AG09319 (cell line): ENCODE measurements around the gene PPOX.
A peak's percentile ranks its signal among the peaks of the same experiment; 100 is the strongest.

ENCODE experiments used
- DNase-seq: peaks from one replicate; pipeline ENCODE4 v3.0.0-alpha.2; 2010; ENCODE audit warnings: low read depth; ENCODE audit errors: extremely low read depth
- TF ChIP-seq, protein P1 (sequence below): IDR thresholded peaks from 2 replicates; pipeline ENCODE4 v1.5.1; 2011; ENCODE audit warnings: low read depth, mild to moderate bottlenecking, inconsistent platforms, low read length, moderate library complexity

The PPOX gene

DNA sequence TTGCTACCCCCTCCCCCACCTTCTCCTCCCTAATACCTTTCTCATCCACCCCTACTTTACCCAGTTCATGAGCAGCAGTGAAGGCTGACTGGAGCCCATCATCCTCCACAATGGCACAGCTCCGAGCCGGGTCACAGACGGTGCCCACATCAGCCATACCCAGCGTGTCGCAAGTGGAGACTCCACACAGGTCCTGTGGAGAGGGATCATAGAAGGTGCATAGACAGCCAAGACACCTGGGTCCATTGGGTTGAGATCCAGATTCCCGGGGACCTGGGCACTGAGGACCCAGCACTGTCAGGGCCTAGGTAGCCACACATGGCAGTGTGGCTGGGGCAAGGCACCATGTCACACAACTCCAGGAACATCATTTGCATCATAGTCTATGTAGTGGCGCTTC, 29.9 kb downstream of the PPOX start:
- TF ChIP-seq, protein P1, sequence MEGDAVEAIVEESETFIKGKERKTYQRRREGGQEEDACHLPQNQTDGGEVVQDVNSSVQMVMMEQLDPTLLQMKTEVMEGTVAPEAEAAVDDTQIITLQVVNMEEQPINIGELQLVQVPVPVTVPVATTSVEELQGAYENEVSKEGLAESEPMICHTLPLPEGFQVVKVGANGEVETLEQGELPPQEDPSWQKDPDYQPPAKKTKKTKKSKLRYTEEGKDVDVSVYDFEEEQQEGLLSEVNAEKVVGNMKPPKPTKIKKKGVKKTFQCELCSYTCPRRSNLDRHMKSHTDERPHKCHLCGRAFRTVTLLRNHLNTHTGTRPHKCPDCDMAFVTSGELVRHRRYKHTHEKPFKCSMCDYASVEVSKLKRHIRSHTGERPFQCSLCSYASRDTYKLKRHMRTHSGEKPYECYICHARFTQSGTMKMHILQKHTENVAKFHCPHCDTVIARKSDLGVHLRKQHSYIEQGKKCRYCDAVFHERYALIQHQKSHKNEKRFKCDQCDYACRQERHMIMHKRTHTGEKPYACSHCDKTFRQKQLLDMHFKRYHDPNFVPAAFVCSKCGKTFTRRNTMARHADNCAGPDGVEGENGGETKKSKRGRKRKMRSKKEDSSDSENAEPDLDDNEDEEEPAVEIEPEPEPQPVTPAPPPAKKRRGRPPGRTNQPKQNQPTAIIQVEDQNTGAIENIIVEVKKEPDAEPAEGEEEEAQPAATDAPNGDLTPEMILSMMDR, result no peak
- DNase-seq, result no peak

DNA sequence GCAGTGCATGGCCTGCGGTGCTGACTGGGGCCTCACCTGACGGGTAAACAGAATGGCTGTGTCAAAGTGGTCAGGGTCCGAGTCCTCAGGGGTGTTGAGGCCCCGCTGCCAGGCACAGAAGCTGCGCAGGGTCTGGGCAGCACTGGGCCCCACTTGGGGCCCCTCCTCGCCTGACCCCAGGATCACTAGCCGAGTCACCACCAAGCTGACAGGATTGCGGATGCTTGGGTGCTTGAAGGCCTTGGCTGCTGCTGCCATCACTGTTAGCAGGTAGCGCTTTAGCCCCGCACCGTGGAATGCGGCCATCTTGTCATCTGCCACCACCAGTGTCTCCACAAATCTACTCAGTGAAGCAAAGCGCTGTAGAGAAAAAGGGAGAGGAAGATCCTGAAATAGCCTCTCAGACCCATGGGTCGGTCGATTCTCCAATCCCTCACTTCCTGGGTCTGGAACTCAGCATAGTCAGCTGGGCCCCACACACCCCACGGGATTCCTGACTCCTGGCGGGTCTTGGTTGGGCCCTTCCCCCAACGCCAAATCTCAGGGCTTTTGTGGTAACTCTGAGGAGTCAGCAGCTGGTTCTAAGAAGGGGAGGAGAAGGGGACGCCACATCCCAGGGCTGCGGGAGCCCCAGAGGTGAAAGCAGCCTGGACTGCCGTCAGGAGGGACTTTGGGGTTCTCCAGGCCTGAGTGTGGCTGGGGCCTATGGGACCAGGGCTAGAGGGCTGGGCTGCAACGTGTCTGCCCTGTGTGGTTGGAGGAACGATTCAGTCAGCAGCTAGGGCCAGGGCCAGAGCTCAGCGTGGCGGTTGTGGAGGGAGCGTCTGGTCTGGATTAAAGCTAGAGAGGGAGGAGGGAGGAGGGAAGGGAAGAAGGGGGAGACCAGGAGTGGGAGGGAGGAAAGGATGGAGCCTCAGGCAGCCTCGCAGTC, 30.6 kb downstream of the PPOX start:
- TF ChIP-seq, protein P1, result no peak
- DNase-seq, result peak; percentile 78

DNA sequence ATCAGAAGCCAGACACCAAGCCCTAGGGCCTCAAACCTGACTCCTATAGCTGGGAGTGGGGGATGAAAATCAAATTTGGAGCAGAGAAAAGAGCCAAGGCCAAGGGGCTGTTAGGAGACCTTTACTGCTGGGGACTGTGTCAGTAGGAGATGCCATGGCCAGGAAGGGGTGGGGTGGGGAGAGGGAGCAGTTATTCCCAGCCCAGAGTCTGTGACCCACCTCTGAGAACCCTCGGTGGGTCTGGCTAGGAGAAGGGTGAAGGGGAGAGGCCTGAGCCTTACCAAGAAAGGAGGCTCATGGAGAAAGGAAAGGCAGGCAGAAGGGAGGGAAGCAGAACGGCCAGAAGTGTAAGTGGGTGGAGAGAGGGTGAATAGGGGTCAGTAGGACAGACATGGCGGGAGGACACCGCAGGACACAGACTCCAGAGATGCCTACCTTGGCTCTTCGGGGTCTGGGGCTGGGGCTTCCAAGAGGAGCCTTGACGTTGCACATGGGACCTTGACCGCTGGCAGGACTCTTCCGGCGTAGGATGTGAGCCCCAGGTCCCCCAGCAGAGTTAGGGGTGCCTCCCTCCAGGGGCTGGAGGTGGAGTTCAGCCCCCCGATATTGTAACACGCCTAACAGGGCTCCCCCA, 31.5 kb downstream of the PPOX start:
- TF ChIP-seq, protein P1, result no peak
- no peak for DNase-seq

DNA sequence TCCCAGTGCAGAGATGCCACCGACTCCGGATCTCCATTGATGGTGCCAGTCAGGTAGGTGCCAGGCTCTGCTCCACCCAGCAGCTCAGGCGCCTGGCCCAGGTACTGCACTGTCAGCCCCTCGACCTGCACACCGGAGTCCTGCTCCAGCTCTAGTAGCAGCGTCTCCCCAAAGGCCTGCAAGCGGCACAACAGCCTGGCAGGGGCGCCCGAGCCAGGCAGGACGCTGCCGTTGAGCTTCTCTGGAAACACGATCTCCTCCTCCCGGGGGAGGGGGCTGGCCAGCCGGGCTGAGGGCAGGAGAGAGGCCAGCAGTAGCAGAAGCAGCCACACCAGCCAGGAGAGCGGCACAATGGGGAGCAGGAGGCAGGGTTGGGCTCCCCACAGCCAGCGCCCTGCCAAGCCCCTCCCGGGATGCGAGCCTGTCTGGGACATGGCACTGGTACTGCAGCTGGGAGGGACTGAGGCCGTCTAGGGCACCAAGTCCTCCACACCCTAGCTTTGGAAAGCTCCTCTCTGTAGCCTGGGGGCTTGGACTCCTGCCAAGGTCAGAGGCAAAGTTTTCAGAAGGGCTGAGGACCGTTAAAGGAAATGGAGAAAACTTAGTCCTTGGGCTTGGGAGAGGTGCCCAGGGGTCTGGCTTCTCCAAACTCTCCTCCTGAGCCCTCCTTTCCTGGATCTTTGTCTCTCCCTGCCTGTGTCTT, 32.1 kb downstream of the PPOX start:
- DNase-seq, result no peak
- TF ChIP-seq, protein P1, result peak; percentile 13

DNA sequence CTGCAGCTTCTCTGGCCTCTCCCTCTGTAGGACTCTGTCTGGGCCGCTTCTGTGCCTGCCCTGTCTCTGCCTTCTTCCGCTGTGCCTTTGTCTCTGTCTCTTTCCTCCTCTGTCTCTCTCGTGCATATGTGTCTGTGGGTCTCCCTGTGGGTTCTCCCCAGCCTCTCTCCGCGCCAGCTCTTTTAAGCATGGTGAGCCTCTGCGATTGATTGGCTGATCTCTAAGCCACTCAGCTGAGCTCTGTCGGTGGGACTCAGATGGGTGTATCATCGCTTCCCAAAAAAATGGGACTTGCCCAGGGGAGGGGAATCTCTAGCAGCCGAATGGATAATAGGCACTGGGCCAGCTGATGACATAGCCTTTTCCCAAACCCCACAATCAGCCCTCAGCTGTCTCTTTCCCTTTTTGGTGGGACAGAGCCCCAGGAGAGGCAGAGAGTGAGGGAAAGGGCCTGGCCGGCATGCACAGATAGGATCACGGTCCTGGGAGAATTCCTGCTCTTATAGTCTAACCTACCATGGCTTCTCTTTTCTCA, 32.7 kb downstream of the PPOX start, which contains the start of gene ADAMTS4:
Gene ADAMTS4 (minus strand): TSS at position 158 of the 535 bp plus-strand sequence. CDS start 427 bp downstream, outside the sequence.
- TF ChIP-seq, protein P1, result no peak
- DNase-seq, result peak; percentile 67

DNA sequence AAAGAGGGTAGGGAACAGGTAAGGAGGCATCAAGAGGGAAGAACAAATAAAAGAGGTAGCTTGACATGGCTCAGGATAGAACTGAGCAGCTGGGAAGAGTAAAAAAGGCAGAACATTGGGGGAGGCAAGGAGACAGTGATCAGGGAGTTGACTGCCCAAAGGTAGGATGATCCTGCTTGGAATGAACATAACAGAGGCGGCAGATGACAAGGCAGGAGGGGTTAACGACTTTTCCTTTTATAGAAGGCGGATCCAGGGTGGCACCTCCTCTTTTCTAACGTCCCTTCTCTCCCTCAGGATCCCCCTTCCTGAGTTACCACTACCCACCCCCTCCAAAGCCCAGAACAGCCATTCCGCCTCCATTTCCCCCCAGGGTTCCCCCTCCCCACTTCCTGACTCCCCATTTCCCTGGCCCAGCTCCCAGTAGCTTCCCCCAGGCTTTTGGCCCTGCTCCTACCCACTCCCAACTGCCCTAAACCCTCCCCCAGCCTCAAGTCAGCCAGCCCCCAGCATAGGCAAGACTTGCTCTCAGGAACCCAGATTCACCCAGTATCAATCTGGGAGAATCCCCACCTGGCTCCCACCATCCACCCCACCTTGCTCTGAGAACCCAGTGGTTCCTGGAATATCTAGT, 33.4 kb downstream of the PPOX start:
- TF ChIP-seq, protein P1, result no peak

More for the DNA sequence above, 33.4 kb downstream of the PPOX start:
- DNase-seq, result no peak
